MCF 10A (cell line): ENCODE results near the gene CD164L2. TPM values are rescaled to one million over a fixed set of nuclear protein-coding genes. Genes with fewer than 3 reads are reported as not detected.
A peak's percentile ranks its signal among the peaks of the same experiment; 100 is the strongest.

ENCODE experiments used
- BruUV-seq: library from RNA; stranded (reverse); fragments of 400-500 nt; replicated peaks from 2 replicates; lab custom pipeline; 2021; lab: Mats Ljungman, UMichigan
- CTCF ChIA-PET: fragments of 300-600 bp; sonication (Branson Sonifier 250); formaldehyde crosslinking; extraction: SDS; loops from one replicate; lab custom pipeline; 2021; ENCODE audit warnings: antibody characterized with exemption, inconsistent platforms; lab: Yijun Ruan, JAX
- POLR2A ChIA-PET: fragments of 300-600, 350-650 bp; sonication (Branson Sonifier 250); formaldehyde crosslinking; extraction: SDS; loops from one replicate; lab custom pipeline; 2020; ENCODE audit warnings: antibody characterized with exemption, inconsistent platforms; lab: Yijun Ruan, JAX
- DNase-seq: peaks from one replicate; pipeline ENCODE4 v3.0.0-alpha.2; 2018; ENCODE audit not compliant: unreplicated experiment
- H3K27ac Mint-ChIP-seq: one replicate; pipeline ENCODE4 v1.8.0; 2022; ENCODE audit warnings: mild to moderate bottlenecking, low read depth, mixed read lengths; ENCODE audit not compliant: unreplicated experiment
- H3K27me3 Mint-ChIP-seq: one replicate; pipeline ENCODE4 v1.8.0; 2022; ENCODE audit warnings: mixed read lengths; ENCODE audit not compliant: insufficient read depth, unreplicated experiment
- H3K36me3 Mint-ChIP-seq: one replicate; pipeline ENCODE4 v1.8.0; 2022; ENCODE audit warnings: mild to moderate bottlenecking, moderate library complexity, mixed read lengths; ENCODE audit not compliant: insufficient read depth, unreplicated experiment
- H3K4me1 Mint-ChIP-seq: one replicate; pipeline ENCODE4 v1.8.0; 2022; ENCODE audit warnings: mixed read lengths; ENCODE audit not compliant: insufficient read depth, unreplicated experiment
- H3K4me3 Mint-ChIP-seq: one replicate; pipeline ENCODE4 v1.8.0; 2022; ENCODE audit warnings: mild to moderate bottlenecking, moderate library complexity, mixed read lengths; ENCODE audit not compliant: unreplicated experiment
- H3K9me3 Mint-ChIP-seq: one replicate; pipeline ENCODE4 v1.8.0; 2022; ENCODE audit warnings: mixed read lengths; ENCODE audit not compliant: unreplicated experiment
- CTCF ChIP-seq: fragments of 200-600 bp; IDR thresholded peaks from one replicate; pipeline ENCODE4 v1.8.0; 2022; ENCODE audit warnings: antibody characterized with exemption, mild to moderate bottlenecking; ENCODE audit not compliant: unreplicated experiment
- intact Hi-C: fragments of 100-400 bp; cut with micrococcal nuclease; formaldehyde crosslinking; loops from 2 replicates; pipeline ENCODE4 v1.14.1; 2022
- total RNA-seq: library from RNA; stranded (reverse); gene quantifications from 2 replicates; pipeline ENCODE4 v1.2.3, GENCODE V29; 2022

Gene CD164L2
- total RNA-seq, 1 experiment from 2014 or later, result 0.23 TPM

- Mint-ChIP-seq H3K9me3 (no peaks in the 10 kb centered on the region), H3K4me1 (peaks cover 12% of the 10 kb centered on the region), H3K27me3 (no peaks in the 10 kb centered on the region), H3K4me3 (peak overlapping the region; percentile 85), H3K27ac (peak overlapping the region; percentile 96), H3K36me3 (peaks cover 22% of the 10 kb centered on the region)
- peak; percentile 89 for DNase-seq
- TF ChIP-seq CTCF, result no peak
- intact Hi-C loops, result loop anchor here (1.0 to 2.0 kb wide), 2 partner anchors 22 to 23 kb away; no protein-coding TSS in a partner anchor
- POLR2A ChIA-PET, result interaction anchor here (0.6 to 4.1 kb wide), 26 partner anchors 11 to 465 kb away, joined by 3 to 78 read pairs (median 4); partner anchors contain the start of genes AHDC1, CD164L2, FAM76A and GPR3
- no TSS peak for BruUV-seq
- CTCF ChIA-PET, result interaction anchor here (0.9 to 4.8 kb wide), 15 partner anchors 9 to 149 kb away, joined by 4 to 31 read pairs (median 6); partner anchors contain the start of gene GPR3
Measured at GRCh38 chr1:27365372-27366112, 17.6 kb downstream of the CD164L2 start.

GRCh38 chr1:27364696-27365371 is 18.3 kb downstream of the CD164L2 start:
- H3K4me1 Mint-ChIP-seq, result peaks cover 16% of the 10 kb centered on the region
- ChIA-PET POLR2A (interaction anchor here (0.7 to 4.1 kb wide), 20 partner anchors 11 to 360 kb away, joined by 3 to 78 read pairs (median 5); partner anchors contain the start of genes AHDC1, CD164L2, FAM76A and GPR3), CTCF (interaction anchor here (0.9 to 4.8 kb wide), 10 partner anchors 8 to 66 kb away, joined by 4 to 31 read pairs (median 10); partner anchors contain the start of gene GPR3)
- peaks cover 23% of the 10 kb centered on the region for H3K36me3 Mint-ChIP-seq
- TF ChIP-seq CTCF, result no peak
- peak overlapping the region; percentile 96 for H3K27ac Mint-ChIP-seq
- H3K27me3 Mint-ChIP-seq, result no peaks in the 10 kb centered on the region
- no peaks in the 10 kb centered on the region for H3K9me3 Mint-ChIP-seq
- intact Hi-C loops, result no loop called here
- DNase-seq, result no peak
- no TSS peak for BruUV-seq
- peak overlapping the region; percentile 85 for H3K4me3 Mint-ChIP-seq

DNA sequence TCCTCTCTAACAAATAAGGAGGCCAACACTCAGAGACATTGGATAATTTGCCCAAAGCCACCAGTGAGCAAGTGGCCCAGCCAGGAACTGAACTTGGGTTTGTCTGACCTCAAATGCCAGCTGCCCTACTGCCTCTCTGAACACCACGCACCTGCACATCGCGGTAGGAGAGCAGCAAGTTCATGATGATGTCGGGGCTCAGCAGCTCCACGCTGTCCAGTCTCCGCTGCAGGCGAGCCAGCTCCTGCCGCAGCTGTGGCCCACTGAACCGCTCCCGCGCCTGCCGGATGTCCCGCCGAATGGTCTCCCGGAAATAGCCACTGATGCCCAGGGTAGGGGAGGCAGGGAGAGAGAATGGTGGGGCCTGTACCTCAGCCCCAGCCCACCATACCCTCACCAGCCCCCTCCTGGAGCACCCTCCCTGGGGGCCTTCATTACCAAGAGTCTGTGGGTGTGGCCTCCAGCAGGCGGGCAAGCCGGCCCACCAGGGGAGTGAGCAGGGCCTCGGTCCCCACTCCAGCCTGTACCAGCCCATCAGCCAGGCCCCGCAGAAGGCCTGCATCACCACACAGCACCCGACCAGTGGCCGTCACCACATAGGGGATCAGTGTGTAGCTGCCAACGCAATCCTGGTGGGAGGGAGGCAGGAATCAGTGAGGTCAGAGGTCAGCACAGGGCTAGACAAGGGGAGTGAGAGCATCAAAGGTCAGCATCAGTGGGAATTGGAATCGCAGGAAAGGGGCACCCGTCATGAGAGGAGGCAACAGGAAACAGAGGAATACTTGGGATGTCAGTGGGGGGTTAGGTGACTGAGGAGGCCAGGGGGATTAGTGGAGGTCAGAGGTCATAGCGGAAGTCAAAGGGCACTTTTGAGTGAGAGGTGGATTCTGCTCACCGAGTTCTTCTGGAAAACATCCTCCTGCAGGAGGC is 19.1 kb downstream of the CD164L2 start:
- H3K27me3 Mint-ChIP-seq, result no peaks in the 10 kb centered on the region
- POLR2A ChIA-PET, result interaction anchor here (4.0 to 4.1 kb wide), 2 partner anchors 10 to 19 kb away, joined by 24 to 29 read pairs; partner anchors contain the start of gene CD164L2
- H3K27ac Mint-ChIP-seq, result no peak overlapping the region
- H3K36me3 Mint-ChIP-seq, result peaks cover 31% of the 10 kb centered on the region
- intact Hi-C loops, result no loop called here
- H3K9me3 Mint-ChIP-seq, result no peaks in the 10 kb centered on the region
- DNase-seq, result no peak
- H3K4me1 Mint-ChIP-seq, result peaks cover 16% of the 10 kb centered on the region
- TF ChIP-seq CTCF, result no peak
- H3K4me3 Mint-ChIP-seq, result peak overlapping the region; percentile 54
- no TSS peak for BruUV-seq
- CTCF ChIA-PET, result interaction anchor here (1.0 to 3.2 kb wide), 2 partner anchors 24 to 65 kb away, joined by 4 to 31 read pairs; no protein-coding TSS in a partner anchor
